Measurements from ENCODE around the gene CD1E.
"Not testable (repeated sequence)": the region's sequence is repeated elsewhere in the genome, so short reads cannot be mapped to it uniquely, and the experiment has no call there.

The CD1E gene

GRCh38 chr1:158362941-158363340 lies 9.2 kb downstream of the CD1E start:
- DNase-seq (ENCODE audit: low read depth in 2 of 2), result no peak

DNA sequence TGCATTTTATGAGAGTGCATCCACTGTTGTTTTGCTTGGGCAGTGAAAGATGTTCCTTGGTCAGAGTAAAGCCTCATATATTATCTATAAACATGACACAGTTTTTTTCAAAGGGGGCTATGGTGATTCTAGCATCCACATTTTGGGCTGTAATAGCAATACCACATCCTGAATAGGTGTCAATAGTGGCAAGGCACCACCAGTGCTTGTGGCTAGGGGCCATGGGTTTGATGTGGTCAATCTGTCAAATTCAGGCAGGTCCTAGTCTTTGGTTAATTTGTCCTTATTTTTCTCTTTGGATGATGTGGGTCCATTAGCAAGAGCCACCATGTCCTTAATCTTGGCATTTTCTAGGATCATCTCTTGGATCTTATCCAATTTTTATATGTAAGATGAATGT lies 13.1 kb downstream of the CD1E start:
- no peak for DNase-seq (ENCODE audit: low read depth in 2 of 2)

DNA sequence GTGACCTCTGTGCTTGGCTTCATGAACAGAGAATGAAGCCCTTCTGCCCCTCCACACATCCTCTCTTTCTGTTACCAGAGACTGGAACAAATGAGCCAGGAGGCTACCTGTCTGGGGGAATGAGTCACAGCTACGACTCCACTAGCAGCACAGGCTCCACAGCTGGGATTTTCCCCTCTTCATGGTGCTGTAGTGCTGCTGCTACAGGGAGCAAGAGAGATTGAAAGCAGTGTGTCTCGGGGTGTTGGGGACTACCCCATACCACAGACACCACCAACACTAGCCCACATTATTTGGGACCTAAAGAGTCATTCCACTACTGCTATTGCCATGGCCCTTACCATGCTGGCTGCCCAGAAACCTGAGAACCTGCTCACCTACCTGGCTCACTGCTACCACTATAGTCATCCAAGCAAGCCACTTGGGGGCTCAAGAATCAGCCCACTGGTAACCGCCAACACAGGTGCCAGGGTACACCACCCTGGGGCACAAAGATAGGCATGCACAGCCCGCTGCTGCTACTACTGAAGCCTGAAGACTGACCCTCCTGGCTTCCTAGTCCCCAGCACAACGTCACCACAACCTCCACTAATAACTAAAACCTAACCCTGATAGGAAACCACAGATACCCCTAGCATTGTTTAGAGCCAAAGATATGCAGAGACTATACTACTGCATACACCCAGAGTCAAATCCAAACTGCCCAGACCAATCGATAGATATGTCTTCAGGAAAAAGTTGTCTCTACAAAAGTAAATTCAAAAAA lies 17.7 kb downstream of the CD1E start:
- peak; percentile 35 to 47 for DNase-seq (ENCODE audit: low read depth in 2 of 2)

GRCh38 chr1:158374101-158374500 lies 20.4 kb downstream of the CD1E start:
- not testable (repeated sequence) for DNase-seq (ENCODE audit: low read depth in 2 of 2)

GRCh38 chr1:158374860-158375259 lies 21.2 kb downstream of the CD1E start:
- no peak for DNase-seq (ENCODE audit: low read depth in 2 of 2)

DNA sequence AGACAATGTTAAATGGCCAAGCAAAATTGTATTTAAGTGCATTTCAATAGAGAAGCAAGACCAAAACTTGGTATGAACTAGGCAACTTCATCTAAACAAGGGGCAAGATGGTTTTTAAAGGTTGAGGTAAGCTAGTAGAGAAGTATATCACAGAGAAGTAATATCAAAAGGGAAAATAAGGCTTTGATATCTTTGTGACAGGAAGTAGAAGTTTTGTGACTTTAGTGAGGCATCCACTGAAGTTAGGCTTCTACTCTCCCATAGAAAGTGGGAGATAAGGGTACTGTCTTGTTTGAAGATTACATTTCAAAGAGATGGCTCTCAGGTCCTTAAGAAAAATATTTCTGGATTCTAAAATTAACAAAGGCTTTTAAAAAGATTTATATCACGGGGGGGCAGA lies 36.6 kb downstream of the CD1E start:
- DNase-seq (ENCODE audit: low read depth in 2 of 2), result no peak

- DNase-seq (ENCODE audit: low read depth in 2 of 2), result no peak
These were observed 37.4 kb downstream of the CD1E start for GRCh38 chr1:158391099-158391498.

DNA sequence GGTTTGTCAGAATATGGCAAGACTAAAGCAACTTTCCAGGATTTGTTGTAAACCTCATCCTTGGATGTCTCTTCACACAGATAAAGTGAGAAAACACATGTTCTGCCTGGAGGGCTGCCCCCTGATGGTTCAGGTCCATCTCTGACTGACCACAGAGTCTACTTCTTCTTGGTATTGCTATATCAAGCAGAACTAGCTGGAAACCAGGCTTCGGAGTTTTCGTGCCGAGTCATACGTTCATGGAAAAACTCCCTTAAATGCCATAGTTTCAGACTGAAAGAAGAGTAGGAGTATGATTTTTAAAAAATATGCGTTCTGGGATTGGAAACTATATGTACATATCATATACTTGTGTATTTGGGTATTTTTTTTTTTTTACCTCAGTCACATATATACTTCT lies 39.8 kb downstream of the CD1E start:
- DNase-seq (ENCODE audit: low read depth in 2 of 2), result no peak

- DNase-seq (ENCODE audit: low read depth in 2 of 2), result no peak
These were observed 43.0 kb downstream of the CD1E start for GRCh38 chr1:158396646-158397045.

GRCh38 chr1:158398818-158399514 lies 45.3 kb downstream of the CD1E start, which contains the start of gene OR10T2:
Gene OR10T2 (minus strand): TSS chr1:158399466. CDS start chr1:158399466, 0 bp downstream.
- no peak for DNase-seq (ENCODE audit: low read depth in 2 of 2)

- no peak for DNase-seq (ENCODE audit: low read depth in 2 of 2)
These were observed 47.2 kb downstream of the CD1E start for GRCh38 chr1:158400871-158401270.

- DNase-seq (ENCODE audit: low read depth in 2 of 2), result no peak
These were observed 53.4 kb downstream of the CD1E start for GRCh38 chr1:158407092-158407491.

Data from stimulated activated CD8-positive, alpha-beta memory T cell treated with anti-CD3 and anti-CD28 coated beads, Interleukin-15, amount 100 ng/mL, for 48 hours (primary cell).